ENCODE results near the gene PCP4. TPM values are rescaled to one million over a fixed set of nuclear protein-coding genes. Genes with fewer than 3 reads are reported as not detected.

PCP4 gene
- total and polyA plus RNA-seq, 9 of the 15 experiments (the other 6 are each of a cell fraction or from before 2014, with no cell fraction given): not detected

DNA sequence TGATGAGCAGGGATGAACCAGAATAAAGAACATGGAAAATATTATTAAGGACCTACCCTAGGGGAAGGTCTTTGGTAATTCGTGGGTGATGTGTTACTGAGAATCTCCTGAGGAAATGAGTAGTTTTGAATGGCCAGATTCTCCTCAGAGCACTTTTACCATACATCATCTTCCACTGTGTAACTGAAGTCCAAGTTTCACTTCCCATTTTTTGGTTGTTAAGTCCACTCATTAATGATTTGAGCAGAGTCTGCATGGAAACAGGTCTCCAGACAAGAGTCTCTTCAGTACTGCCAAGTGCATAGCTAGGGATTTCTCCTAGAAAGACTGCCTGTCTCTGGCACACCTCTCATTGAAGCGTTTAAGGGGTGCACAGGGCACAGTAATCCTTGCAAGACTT lies 48.7 kb upstream of the PCP4 start:
- DNase-seq (ENCODE audit: extremely low read depth in 1 of 4, low spot score in 3 of 4): no peak
- H3K27me3 ChIP-seq (ENCODE audit: control insufficient read depth in 2 of 2, insufficient read depth in 2 of 2, low read length in 2 of 2): no peaks in the 10 kb centered on the region
- in situ Hi-C loops (cut with MboI): no loop called here
- no peak overlapping the region for H2AFZ ChIP-seq (ENCODE audit: low read depth, low read length)
- no peaks in the 10 kb centered on the region for H3K79me2 ChIP-seq (ENCODE audit: control insufficient read depth, insufficient read depth, low read length)
- no peaks in the 10 kb centered on the region for H4K20me1 ChIP-seq (replicated peaks; ENCODE audit: control insufficient read depth, insufficient read depth, low read length)
- no TSS peak for BruUV-seq (replicated peaks)
- H3K4me3 ChIP-seq: no peak overlapping the region
- FAIRE-seq: no peak
- H3K36me3 ChIP-seq (ENCODE audit: control insufficient read depth, insufficient read depth, low read length): no peaks in the 10 kb centered on the region
- H3K9me1 ChIP-seq (ENCODE audit: control insufficient read depth, insufficient read depth, low read length): no peaks in the 10 kb centered on the region
- H3K4me1 ChIP-seq (replicated peaks in 1 of 2; ENCODE audit: control insufficient read depth in 2 of 2, insufficient read depth in 2 of 2, low read length in 2 of 2): no peaks in the 10 kb centered on the region
- H3K27ac ChIP-seq (ENCODE audit: extremely low read depth, low read depth, low read length): no peak overlapping the region
- TF ChIP-seq SMARCA5 (IDR thresholded peaks at IDR 0.05) (no peak), POLR2AphosphoS5 (IDR thresholded peaks at IDR 0.05; ENCODE audit: control insufficient read depth, insufficient read depth, low read depth, low read length) (no peak), SNIP1 (IDR thresholded peaks at IDR 0.05; ENCODE audit: low read depth) (no peak), TSC22D4 (tag; IDR thresholded peaks at IDR 0.05) (no peak)
- ATAC-seq: no peak
- 0% methylated on average over 2 of the region's 2 CpGs for WGBS (ENCODE audit: insufficient coverage, low coverage, missing lambda C conversion rate)
- ChIA-PET CTCF (ENCODE audit: low intra/inter-chr PET ratio) (no interaction called here), POLR2A (no interaction called here)
- intact Hi-C loops (cut with micrococcal nuclease): no loop called here
- H3K9me3 ChIP-seq (replicated peaks; ENCODE audit: control insufficient read depth, insufficient read depth, low read depth, low read length): no peaks in the 10 kb centered on the region
- H3K4me2 ChIP-seq (ENCODE audit: insufficient read depth, low read length): no peak overlapping the region
- no peak overlapping the region for H3K9ac ChIP-seq (ENCODE audit: insufficient read depth in 1 of 2, low read depth in 2 of 2, low read length in 2 of 2)

GRCh38 chr21:39822042-39822441 lies 45.2 kb upstream of the PCP4 start:
- ChIA-PET CTCF (ENCODE audit: low intra/inter-chr PET ratio) (no interaction called here), POLR2A (no interaction called here)
- Histone ChIP-seq H3K4me3 (no peak overlapping the region), H3K4me2 (ENCODE audit: insufficient read depth, low read length) (no peak overlapping the region), H4K20me1 (replicated peaks; ENCODE audit: control insufficient read depth, insufficient read depth, low read length) (no peaks in the 10 kb centered on the region), H2AFZ (ENCODE audit: low read depth, low read length) (no peak overlapping the region), H3K9me1 (ENCODE audit: control insufficient read depth, insufficient read depth, low read length) (no peaks in the 10 kb centered on the region), H3K27ac (ENCODE audit: extremely low read depth, low read depth, low read length) (no peak overlapping the region), H3K4me1 (replicated peaks in 1 of 2; ENCODE audit: control insufficient read depth in 2 of 2, insufficient read depth in 2 of 2, low read length in 2 of 2) (no peaks in the 10 kb centered on the region), H3K79me2 (ENCODE audit: control insufficient read depth, insufficient read depth, low read length) (no peaks in the 10 kb centered on the region), H3K9me3 (replicated peaks; ENCODE audit: control insufficient read depth, insufficient read depth, low read depth, low read length) (no peaks in the 10 kb centered on the region), H3K9ac (ENCODE audit: insufficient read depth in 1 of 2, low read depth in 2 of 2, low read length in 2 of 2) (no peak overlapping the region), H3K27me3 (ENCODE audit: control insufficient read depth in 2 of 2, insufficient read depth in 2 of 2, low read length in 2 of 2) (no peaks in the 10 kb centered on the region), H3K36me3 (ENCODE audit: control insufficient read depth, insufficient read depth, low read length) (no peaks in the 10 kb centered on the region)
- no TSS peak for BruUV-seq (replicated peaks)
- intact Hi-C loops (cut with micrococcal nuclease) (no loop called here), in situ Hi-C loops (cut with MboI) (no loop called here)
- no peak for DNase-seq (ENCODE audit: extremely low read depth in 1 of 4, low spot score in 3 of 4)
- peak; percentile 9; the same call in 1 of the 2 replicates for TF ChIP-seq ZNF316 (IDR thresholded peaks at IDR 0.05)
- no peak for TF ChIP-seq ZNF407 (IDR thresholded peaks at IDR 0.05; ENCODE audit: low read depth)
- no peak for ATAC-seq
- no peak for FAIRE-seq
- 1% methylated on average over 3 of the region's 3 CpGs for WGBS (ENCODE audit: insufficient coverage, low coverage, missing lambda C conversion rate)

Data from K562 (cell line).